ENCODE results near the gene FBXL14.

The FBXL14 gene

DNA sequence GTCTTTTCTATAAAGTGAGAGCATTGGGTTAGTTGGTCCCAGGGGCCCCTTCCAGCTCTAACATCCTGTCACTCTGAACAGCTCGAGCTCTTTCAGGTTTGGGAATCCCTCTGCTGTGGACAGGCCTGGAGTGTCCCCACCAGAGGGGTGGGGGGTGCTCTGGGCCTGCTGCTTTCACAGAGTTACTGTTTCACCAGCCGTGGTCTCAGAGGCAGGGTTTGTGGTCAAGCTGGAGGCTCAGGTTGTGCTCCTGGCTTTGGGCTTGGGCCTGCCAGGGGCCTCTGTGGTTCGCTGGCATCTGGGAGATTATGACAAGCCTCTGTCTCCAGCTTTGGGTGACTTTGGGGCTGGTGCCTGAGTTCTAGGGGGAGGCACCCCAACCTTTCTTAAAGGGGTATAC is 59.6 kb downstream of the FBXL14 start:
- DNase-seq (ENCODE audit: extremely low spot score), result no peak
- CTCF ChIA-PET, result interaction anchor here (1.0 kb wide), 1 partner anchor 54 kb away, joined by 3 read pairs; no protein-coding TSS in a partner anchor
- no peak for TF ChIP-seq SP1 (IDR thresholded peaks at IDR 0.05)
- no peak for TF ChIP-seq FOXM1 (IDR thresholded peaks at IDR 0.05; ENCODE audit: borderline replicate concordance)
- TF ChIP-seq ARNT (IDR thresholded peaks at IDR 0.05), result no peak
- TF ChIP-seq L3MBTL2 (conservative IDR thresholded peaks at IDR 0.05), result no peak
- TF ChIP-seq TARDBP (IDR thresholded peaks at IDR 0.05), result no peak
- TF ChIP-seq, protein P1, sequence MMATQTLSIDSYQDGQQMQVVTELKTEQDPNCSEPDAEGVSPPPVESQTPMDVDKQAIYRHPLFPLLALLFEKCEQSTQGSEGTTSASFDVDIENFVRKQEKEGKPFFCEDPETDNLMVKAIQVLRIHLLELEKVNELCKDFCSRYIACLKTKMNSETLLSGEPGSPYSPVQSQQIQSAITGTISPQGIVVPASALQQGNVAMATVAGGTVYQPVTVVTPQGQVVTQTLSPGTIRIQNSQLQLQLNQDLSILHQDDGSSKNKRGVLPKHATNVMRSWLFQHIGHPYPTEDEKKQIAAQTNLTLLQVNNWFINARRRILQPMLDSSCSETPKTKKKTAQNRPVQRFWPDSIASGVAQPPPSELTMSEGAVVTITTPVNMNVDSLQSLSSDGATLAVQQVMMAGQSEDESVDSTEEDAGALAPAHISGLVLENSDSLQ (IDR thresholded peaks at IDR 0.05), result no peak
- TF ChIP-seq FOXA1 (IDR thresholded peaks at IDR 0.05), result no peak
- TF ChIP-seq BHLHE40 (IDR thresholded peaks at IDR 0.05; ENCODE audit: borderline replicate concordance), result no peak
- TF ChIP-seq ELF4 (IDR thresholded peaks at IDR 0.05), result no peak
- TF ChIP-seq HDGF (IDR thresholded peaks at IDR 0.05; ENCODE audit: borderline replicate concordance), result no peak
- no peak for TF ChIP-seq CTBP1 (IDR thresholded peaks at IDR 0.05; ENCODE audit: borderline replicate concordance)
- no peak for TF ChIP-seq SUZ12 (IDR thresholded peaks at IDR 0.05)
- TF ChIP-seq FOXK2 (IDR thresholded peaks at IDR 0.05), result no peak
- TF ChIP-seq LEF1 (IDR thresholded peaks at IDR 0.05; ENCODE audit: borderline replicate concordance), result no peak
- TF ChIP-seq ZNF384 (IDR thresholded peaks at IDR 0.05), result no peak
- no peak for TF ChIP-seq NFRKB (IDR thresholded peaks at IDR 0.05)
- POLR2A ChIA-PET, result interaction anchor here (1.1 kb wide), 1 partner anchor 9 kb away, joined by 3 read pairs; no protein-coding TSS in a partner anchor

DNA sequence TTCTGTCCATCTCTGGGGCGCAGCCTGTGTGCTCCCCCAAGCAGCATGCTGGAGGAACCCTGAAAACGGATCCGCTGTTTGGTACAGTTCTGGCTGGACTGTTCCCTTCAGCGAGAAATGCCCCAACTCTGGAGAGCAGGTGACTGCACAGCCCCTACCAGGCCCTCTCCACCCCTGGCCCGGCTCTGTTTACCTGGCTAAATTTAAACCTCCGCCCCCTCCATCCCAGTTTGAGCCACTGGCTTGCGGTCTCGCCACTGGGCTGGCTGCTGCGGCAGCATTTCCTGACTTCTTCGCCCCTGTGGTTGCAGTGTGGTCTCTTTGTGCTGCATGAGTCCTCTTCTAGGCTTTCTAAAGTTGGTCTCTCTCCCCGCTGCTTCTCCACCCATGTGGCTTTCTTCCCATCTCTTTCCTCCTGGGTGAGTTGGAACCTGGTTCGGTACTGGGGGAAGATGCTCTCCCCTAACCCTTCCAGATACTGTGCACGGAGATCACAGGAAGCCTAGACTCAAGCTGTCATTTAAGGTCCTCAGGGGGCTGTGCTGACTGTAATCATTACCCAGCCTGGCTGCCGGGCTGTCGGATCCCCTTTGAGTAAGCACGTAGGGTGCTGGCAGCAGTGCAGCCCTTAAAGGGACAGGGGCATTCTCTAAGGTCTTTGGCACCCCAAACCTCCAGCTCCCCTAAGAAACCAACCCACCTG is 60.6 kb downstream of the FBXL14 start:
- TF ChIP-seq FOXM1 (IDR thresholded peaks at IDR 0.05; ENCODE audit: borderline replicate concordance), result no peak
- no peak for DNase-seq (ENCODE audit: extremely low spot score)
- POLR2A ChIA-PET, result no interaction called here
- CTCF ChIA-PET, result interaction anchor here (0.6 to 2.1 kb wide), 4 partner anchors 13 to 55 kb away, joined by 3 to 9 read pairs (median 4); no protein-coding TSS in a partner anchor

DNA sequence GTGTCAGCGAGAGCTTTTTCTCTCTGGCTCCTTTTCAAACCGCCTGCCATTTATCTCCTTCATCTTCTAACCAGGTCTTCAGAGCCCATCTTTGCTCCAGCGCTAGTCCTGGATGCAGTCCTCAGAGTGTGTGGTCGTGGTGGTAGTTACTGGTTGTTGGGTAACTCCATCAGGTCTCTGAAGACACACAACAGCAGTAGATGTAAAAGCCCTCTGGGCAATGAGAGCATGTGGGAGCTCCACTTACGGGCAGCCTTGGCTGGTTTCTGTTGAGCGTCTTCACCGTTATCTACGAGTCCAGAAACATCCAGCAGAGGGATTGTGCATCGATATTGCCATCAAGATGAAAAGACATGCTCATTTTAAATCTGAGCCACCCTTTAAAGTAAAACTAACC is 61.2 kb downstream of the FBXL14 start:
- CTCF ChIA-PET, result interaction anchor here (0.6 to 2.1 kb wide), 3 partner anchors 13 to 101 kb away, joined by 4 to 9 read pairs (median 4); no protein-coding TSS in a partner anchor
- TF ChIP-seq ARNT (IDR thresholded peaks at IDR 0.05) (no peak), CTBP1 (IDR thresholded peaks at IDR 0.05; ENCODE audit: borderline replicate concordance) (no peak), FOXK2 (IDR thresholded peaks at IDR 0.05) (no peak), BHLHE40 (IDR thresholded peaks at IDR 0.05; ENCODE audit: borderline replicate concordance) (no peak), L3MBTL2 (conservative IDR thresholded peaks at IDR 0.05) (no peak), ELF4 (IDR thresholded peaks at IDR 0.05) (no peak), SUZ12 (IDR thresholded peaks at IDR 0.05) (no peak), NFRKB (IDR thresholded peaks at IDR 0.05) (no peak), HDGF (IDR thresholded peaks at IDR 0.05; ENCODE audit: borderline replicate concordance) (no peak), SP1 (IDR thresholded peaks at IDR 0.05) (no peak), FOXA1 (IDR thresholded peaks at IDR 0.05) (no peak), ZNF384 (IDR thresholded peaks at IDR 0.05) (no peak), TARDBP (IDR thresholded peaks at IDR 0.05) (no peak), FOXM1 (IDR thresholded peaks at IDR 0.05; ENCODE audit: borderline replicate concordance) (no peak), LEF1 (IDR thresholded peaks at IDR 0.05; ENCODE audit: borderline replicate concordance) (no peak)
- TF ChIP-seq, protein P1 (IDR thresholded peaks at IDR 0.05), result no peak
- DNase-seq (ENCODE audit: extremely low spot score), result no peak

DNA sequence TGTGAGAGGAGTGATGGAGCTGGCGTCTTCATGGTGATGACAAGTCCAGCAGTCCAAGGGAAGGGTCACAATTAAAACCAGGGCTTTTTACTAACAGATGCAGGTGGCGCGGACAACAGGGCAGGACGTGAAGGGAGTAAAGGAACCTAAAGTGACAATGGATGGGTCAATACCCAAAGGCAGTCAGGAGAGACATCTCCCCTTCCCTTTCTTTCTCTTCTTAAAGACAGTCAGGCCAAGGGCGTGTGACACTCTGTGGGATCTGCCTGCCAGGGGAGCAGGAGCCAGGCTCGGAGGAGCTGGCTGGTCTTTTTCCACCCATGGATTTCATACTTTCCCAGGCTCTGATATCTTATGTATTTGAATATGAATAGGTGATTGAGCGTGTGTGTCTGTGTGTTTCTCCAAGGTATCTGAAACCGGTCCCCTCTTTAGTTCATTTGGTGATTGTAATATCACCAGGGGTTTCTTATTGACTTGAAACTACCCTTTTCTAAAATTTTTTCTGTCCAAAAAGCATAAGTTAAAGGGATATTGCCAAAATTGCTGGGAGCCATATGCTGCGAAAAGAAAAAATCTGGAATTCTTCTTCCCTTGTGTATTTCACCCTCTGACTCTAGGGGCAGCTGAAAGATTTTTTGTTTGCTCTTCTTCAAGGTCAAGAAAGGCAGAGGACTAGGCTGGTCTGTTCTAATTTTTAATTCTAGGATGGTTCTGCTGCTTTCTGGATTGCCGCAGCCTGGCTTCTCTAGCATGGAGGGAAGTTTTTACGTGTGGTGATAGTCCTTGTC is 61.8 kb downstream of the FBXL14 start:
- POLR2A ChIA-PET, result interaction anchor here (1.0 kb wide), 1 partner anchor 9 kb away, joined by 4 read pairs; no protein-coding TSS in a partner anchor
- CTCF ChIA-PET, result interaction anchor here (0.6 to 2.1 kb wide), 4 partner anchors 15 to 415 kb away, joined by 3 to 9 read pairs (median 4); no protein-coding TSS in a partner anchor
- TF ChIP-seq HDGF (IDR thresholded peaks at IDR 0.05; ENCODE audit: borderline replicate concordance) (no peak), L3MBTL2 (conservative IDR thresholded peaks at IDR 0.05) (no peak), ARNT (IDR thresholded peaks at IDR 0.05) (no peak), NFRKB (IDR thresholded peaks at IDR 0.05) (no peak), TARDBP (IDR thresholded peaks at IDR 0.05) (no peak), SP1 (IDR thresholded peaks at IDR 0.05) (no peak), FOXA1 (IDR thresholded peaks at IDR 0.05) (no peak), LEF1 (IDR thresholded peaks at IDR 0.05; ENCODE audit: borderline replicate concordance) (no peak), FOXK2 (IDR thresholded peaks at IDR 0.05) (no peak)
- TF ChIP-seq, protein P1 (IDR thresholded peaks at IDR 0.05), result no peak
- no peak for DNase-seq (ENCODE audit: extremely low spot score)

More for the DNA sequence above, 61.2 kb downstream of the FBXL14 start:
- POLR2A ChIA-PET, result interaction anchor here (1.0 kb wide), 1 partner anchor 9 kb away, joined by 4 read pairs; no protein-coding TSS in a partner anchor

DNA sequence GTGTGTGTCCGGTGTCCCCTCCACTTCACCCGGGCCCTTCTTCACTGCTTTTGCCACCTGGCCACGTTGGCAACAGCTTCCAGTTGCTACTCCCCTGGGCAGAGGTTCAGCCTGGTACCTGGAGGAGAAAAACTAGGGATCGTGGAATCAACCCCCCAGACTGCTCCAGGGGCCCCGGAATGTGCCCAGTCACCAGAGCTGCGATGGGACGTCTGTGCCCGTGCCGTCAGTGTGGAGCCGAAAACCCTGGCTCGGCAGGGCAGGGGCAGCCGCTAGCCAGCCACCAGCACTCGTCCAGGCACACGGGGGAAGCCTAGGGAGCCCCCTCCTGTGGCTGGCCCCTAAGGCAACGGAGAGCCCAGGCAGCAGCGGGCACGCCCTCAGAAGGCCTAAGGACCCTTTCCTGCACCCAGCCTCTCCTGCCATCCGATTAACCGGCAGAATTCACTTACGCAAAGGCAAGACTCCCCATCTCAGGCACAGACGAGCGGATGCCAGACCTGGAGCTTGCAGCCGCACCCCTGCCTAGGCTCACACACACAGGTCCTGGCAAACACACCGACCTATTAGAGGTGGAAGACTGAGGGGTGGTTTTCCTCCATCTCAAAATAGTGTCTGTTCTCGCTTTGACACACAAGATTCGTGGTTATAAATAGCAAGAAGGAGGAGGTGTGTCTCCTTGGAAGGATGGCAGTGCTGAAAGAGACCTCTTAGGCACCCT is 62.6 kb downstream of the FBXL14 start:
- DNase-seq (ENCODE audit: extremely low spot score), result no peak
- CTCF ChIA-PET, result interaction anchor here (0.6 to 1.3 kb wide), 2 partner anchors 408 to 414 kb away, joined by 3 read pairs; no protein-coding TSS in a partner anchor
- POLR2A ChIA-PET, result interaction anchor here (1.0 kb wide), 1 partner anchor 10 kb away, joined by 4 read pairs; no protein-coding TSS in a partner anchor
- no peak for TF ChIP-seq CTBP1 (IDR thresholded peaks at IDR 0.05; ENCODE audit: borderline replicate concordance)
- no peak for TF ChIP-seq NFRKB (IDR thresholded peaks at IDR 0.05)
- TF ChIP-seq TARDBP (IDR thresholded peaks at IDR 0.05), result no peak
- no peak for TF ChIP-seq SUZ12 (IDR thresholded peaks at IDR 0.05)
- TF ChIP-seq BHLHE40 (IDR thresholded peaks at IDR 0.05; ENCODE audit: borderline replicate concordance), result no peak
- TF ChIP-seq, protein P1 (IDR thresholded peaks at IDR 0.05), result no peak
- no peak for TF ChIP-seq ELF4 (IDR thresholded peaks at IDR 0.05)
- TF ChIP-seq FOXK2 (IDR thresholded peaks at IDR 0.05), result no peak
- TF ChIP-seq LEF1 (IDR thresholded peaks at IDR 0.05; ENCODE audit: borderline replicate concordance), result no peak
- no peak for TF ChIP-seq FOXM1 (IDR thresholded peaks at IDR 0.05; ENCODE audit: borderline replicate concordance)
- TF ChIP-seq HDGF (IDR thresholded peaks at IDR 0.05; ENCODE audit: borderline replicate concordance), result no peak
- TF ChIP-seq L3MBTL2 (conservative IDR thresholded peaks at IDR 0.05), result no peak
- no peak for TF ChIP-seq ARNT (IDR thresholded peaks at IDR 0.05)
- TF ChIP-seq ZNF384 (IDR thresholded peaks at IDR 0.05), result no peak
- no peak for TF ChIP-seq FOXA1 (IDR thresholded peaks at IDR 0.05)
- TF ChIP-seq SP1 (IDR thresholded peaks at IDR 0.05), result no peak

Measured in HEK293T (cell line).